HG03060 (cell line): ENCODE results near the gene CLDN7.
A peak's percentile ranks its signal among the peaks of the same experiment; 100 is the strongest.

Experiments
- ATAC-seq: cut with Tn5 transposase; IDR thresholded peaks from one replicate; pipeline ENCODE4 v1.9.1; 2021; ENCODE audit warnings: low read depth, moderate number of reproducible peaks; ENCODE audit not compliant: unreplicated experiment

CLDN7 gene

DNA sequence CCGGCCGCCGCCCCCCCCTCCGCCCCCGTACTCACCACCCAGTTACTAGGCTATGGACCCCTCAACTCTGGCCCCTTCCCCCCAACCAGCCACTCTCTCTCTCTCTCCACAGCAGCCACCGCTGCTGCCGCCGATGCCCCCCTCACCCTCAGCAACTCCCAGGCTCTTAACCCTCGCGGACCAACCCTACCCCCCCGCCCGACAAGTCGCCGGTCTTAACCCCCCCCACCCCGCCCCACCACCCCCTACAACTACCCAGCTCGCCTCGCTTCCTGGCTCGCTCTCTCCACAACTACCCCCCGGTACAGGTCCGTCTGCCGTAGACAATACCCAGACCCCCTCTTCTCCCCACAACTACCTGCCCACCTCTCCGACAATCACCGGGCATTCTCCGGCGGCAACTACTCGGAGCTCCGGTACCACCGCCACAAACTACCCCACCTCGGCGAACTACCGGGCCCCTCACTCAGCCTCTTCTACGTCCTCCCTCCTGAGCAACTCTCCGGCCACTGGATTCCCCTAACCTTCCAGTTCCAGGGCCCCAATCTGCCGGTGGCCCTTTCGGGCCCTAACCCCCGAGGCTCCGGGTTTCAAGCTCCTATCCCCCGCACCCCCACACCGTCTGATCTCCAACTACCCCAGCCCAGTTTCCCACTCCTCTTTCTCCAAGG lies 23.7 kb downstream of the CLDN7 start:
- ATAC-seq: no peak

DNA sequence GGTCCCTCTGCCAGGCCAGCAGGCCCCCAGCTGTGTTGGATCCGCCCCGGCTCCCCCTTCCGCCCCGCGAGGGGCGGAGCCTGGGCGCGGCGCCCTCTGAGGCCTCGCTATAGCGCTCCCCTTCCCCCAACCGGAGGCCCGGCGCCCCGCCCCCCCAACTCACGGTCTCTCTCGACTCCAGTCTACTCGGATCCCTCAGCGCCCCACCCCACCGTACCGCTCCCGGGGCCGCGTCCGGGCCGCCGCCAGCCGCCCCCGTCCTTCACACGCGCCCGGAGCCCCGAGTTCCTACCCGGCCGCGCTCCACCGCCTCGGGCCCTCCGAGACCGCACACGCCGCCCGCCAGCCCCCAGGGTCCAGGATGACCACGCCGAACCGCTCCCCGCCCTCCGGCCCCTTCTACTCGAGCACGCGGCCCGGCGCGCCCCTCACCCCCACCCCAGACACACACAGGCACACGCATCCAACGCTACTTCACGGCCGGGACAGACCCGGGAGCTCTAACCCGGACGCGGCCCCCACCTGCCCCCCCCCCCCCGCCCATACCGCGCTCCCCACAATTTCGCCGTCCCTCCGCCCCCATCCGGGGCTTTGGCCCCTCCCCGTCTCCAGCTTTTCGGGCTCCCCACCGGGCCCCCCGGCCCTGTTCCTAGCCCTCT lies 24.4 kb downstream of the CLDN7 start:
- no peak for ATAC-seq

DNA sequence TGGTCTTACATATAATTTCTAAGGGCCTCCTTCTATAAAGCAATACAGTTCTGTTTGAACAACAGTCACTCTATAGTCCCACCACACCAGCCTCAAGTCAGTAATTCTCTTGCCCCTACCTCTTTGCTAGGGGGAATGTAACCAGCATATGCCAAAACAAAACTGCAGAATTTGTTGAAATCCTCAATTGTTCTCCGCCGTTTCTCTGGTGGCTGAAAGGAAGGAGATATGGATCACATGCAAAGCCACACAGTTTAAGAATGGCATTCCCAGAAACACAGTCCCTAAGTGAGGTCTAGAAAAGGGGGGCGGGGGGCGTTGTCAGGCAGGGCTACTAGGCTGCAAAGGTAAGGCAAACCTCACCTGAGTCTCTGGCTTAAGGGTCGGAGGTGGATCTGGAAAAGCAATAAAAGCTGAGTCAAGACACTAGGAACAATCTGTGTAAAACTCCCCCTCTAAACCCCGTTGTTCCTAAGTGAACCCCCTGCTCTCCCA lies 25.0 kb downstream of the CLDN7 start:
- no peak for ATAC-seq

GRCh38 chr17:7236808-7237207 lies 25.5 kb downstream of the CLDN7 start:
- ATAC-seq: no peak

DNA sequence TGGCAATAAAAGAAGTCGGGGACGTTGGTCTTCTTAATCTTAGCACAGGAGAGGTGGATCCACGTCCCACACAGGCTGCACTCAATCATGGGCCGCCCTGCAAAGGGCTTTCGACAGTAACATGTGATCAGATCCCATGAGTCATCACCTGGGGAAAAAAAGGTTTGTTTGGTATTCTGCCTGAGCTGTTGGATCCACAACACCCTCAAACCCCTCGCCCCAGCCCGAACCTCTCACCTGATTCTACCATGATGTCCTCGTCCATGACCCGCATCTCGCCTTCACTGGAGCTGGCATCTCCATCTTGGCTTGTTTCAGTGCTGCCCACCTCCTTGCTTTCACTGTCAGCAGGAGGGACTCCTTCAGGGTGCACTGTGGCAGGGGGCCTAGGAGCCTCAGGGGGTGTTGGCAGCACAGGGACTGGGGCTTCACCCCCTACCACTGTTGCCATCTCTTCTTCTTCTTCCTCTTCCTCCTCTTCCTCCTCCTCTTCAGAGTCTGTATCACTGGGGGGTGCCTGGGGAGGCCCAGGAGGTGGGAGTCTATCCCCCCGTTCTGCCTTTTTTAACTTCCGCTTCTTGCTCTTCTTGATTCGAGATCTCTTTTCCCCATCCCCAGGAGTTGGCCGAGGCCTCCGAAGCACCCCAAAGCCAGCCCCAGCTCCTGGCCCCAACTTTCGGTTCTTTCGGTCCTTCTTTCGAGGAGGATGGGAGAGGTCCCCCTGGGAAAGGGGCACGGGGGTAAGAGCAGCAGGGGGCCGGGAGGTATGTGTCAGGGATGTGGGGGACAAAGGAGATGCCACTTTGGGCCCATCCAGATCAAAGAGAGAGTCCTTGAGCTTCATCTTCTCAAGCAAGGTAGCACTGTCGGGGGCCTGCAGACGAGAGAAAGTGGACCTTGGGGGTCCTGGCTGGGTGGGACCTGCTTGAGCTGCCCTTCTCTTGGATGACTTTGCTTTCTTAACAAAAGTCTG lies 26.3 kb downstream of the CLDN7 start:
- no peak for ATAC-seq

GRCh38 chr17:7234083-7234951 lies 28.0 kb downstream of the CLDN7 start, which contains the start of gene DVL2:
DVL2 (minus strand) TSS chr17:7234517; CDS start chr17:7234262, 255 bp downstream.
- peak; percentile 53 for ATAC-seq

DNA sequence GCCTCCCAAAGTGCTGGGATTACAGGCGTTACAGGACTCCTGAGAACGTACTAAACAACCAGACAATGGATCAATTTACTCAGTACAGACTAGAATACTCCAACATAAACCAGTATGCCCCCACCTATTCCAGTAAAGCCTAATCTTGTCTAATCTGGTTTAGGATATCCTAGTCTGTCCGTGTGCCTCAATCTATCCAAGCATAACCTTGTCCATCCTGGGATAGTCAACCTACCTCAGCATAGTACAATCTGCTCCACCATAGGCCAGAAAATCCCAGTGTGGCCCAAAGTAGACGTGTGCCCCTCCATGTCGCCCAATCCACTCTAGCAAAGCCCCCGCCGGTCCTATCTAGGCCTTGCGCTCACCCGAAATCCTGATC lies 28.6 kb downstream of the CLDN7 start:
- no peak for ATAC-seq

DNA sequence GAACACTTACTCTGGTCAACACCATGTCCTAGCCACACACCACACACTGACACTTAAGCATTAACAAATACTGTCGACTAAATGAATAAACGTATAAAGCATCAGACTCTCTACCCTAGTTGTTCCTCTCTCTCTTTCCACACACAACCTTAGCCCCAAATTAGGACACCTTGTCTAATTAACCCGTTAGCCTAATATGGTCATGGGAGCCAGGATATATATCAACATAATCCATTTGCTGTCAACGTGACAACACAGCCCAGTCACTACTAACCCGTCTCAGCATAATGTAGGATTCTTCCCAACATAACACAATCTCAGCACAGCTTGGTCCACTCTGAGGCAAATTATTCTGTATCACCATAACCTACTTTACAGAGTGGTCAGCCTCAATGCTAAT lies 30.2 kb downstream of the CLDN7 start:
- no peak for ATAC-seq

DNA sequence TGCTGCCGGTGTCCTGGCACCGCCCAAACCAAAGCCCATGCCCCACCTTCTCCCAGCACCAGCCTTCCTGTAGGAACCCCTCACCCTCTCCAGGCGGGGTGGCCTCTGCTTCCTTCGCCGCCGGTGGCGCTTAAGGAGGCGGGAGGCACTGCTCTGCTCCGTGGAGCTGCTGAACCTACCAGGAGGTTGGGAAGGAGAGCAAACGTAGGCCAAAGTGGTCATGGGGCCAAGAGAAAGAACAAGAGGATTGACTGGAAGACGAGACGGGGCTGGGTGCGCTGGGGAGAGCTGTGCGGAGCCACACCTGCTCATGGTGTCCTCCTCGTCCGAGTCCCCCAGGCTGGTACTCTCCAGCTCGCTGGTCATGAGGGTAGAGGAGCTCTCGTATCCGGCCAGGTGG lies 32.8 kb downstream of the CLDN7 start:
- ATAC-seq: no peak

DNA sequence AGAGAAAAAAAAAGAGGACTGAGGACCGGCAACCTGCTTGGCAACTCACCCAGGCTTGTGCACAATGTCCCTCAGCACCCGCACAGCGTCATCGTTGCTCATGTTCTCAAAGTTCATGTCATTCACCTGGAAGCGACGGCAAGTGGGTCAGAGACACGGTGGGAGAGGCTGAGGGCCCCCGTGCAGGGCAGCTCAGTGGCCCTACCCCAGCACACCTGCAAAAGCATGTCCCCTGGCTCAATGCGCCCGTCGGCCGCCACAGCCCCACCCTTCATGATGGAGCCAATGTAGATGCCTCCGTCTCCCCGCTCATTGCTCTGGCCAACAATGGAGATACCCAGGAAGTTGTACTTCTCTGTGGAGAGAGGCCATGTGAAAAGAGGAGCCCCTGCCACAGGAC lies 33.4 kb downstream of the CLDN7 start:
- ATAC-seq: no peak

DNA sequence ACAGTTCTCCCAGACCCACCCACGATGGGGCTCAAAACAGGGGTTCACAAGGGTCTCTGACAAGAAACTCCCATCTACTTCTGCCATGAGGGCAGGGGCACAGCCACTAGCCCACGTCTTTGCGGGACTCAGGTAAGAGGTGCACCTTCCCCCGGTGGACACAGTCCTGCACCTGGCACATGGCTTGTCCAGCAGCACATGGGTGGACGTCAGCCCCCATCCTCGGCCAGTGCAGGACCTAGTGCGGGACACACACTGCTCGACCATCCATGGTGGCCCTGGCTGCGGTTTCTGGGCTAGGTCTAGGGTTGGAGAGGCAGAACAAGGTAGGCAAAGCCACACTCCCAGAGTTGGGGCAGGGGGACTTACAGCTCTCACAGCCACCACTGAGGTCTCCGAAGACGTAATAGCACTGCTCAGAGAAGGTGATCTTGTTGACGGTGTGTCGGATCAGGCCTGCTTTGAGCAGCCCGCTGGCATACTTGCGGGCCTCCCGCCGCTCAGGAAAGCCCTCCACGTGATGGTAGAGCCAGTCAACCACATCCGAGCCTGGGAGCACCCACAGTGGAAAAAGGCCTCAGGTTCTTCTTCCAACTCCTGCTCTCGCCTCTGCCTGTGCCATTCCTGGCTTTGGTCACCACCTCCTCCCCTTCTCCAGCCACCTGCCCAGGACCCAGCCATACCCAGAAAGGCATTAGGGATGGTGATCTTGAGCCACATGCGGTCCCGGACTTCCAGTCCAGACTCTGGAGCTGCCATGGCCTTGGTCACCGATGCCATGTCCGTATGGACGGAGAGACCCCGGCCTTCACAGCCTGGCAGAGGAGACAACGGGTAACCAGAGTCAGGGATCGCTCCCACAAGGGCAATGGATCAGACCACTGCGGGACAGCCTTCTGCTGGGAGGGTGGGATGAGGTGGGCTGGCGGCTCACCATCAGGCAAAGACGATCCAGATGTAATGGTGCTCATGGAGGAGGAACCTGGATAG lies 35.3 kb downstream of the CLDN7 start:
- ATAC-seq: no peak

DNA sequence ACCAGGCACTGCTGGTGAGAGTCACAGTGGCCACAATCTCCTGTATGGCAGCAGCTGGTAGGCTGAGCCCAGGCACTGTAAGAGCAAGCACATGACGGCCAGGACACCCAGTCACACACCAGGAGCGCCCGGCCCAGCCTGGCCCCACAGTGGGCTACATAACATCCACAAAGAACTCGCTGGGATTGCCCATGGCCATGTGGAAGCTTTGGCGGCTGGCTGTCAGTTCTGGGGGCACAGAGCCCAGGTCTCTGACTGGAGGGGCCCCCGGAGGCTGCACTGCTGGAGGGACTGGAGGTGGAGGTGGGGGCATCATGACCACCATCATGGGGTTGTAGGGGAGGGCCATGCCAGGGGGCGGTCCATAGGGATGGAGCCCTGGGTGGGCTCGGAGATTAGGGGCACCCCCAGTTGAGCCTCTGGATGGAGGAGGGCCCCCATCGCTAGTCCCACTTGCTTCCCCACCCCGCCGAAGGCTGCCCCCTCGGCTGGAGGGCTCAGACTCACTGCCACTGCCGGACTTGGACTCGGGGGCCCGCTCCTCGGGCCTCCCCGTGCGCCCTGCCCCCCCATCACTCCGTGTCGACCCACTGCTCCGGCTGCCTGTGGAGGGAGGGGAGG lies 36.5 kb downstream of the CLDN7 start:
- no peak for ATAC-seq

GRCh38 chr17:7224661-7225111 lies 37.6 kb downstream of the CLDN7 start:
- ATAC-seq: no peak

DNA sequence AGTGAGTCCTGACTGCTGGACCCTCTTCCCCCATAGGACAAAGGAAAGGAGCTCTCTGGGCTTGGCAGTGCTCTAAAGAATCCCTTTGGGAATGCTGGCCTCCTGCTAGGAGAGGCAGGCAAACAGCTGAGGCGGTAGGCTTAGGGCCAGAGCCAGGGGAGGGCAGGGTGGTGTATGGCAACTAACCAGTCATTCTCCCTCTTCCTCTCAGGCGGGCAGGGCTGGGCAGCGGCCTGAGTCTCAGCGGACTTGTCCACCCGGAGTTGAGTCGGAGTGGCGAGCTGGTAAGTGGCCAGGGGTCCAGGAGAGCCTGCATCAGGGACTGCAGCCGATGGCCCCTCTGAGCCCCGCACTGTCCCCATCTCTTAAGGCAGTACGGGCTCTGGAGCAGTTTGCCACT lies 38.2 kb downstream of the CLDN7 start:
- no peak for ATAC-seq

DNA sequence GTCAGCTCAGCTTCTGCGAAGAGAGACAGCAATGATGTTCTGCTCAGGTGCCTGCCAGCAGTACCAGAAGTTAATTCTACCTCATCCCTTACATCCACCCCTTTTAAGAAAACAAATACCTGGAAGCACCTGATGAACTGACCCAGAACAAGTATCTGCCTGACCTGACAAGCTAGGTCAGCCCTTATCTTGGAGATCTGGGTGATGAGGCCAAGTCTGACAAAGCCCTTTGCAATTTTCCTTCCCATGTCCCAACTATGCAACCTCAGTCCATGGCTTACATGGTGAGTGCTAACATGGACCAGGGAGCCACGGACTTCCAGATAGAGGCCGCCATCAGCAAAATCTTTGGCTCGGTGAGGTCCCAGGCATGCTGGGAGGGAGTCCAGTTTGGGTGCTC lies 38.9 kb downstream of the CLDN7 start:
- no peak for ATAC-seq

DNA sequence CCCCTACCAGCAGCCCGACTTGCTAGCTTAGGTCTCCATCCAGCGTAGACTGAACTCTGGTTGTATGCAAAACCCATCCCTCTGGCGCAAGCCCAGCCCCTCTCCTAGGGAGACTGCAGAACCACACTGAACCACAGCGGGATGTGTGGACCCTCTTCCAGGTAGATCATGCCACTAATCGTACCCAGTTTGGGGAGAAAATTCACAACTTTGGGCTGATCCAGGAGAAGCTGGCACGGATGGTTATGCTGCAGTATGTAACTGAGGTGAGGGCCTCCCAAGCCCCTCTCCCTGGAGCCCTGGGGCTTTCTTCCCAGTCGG lies 39.3 kb downstream of the CLDN7 start:
- no peak for ATAC-seq

- ATAC-seq: no peak
These were observed 39.9 kb downstream of the CLDN7 start for GRCh38 chr17:7222093-7222971.
